Hepatic stellate cell (primary cell): ENCODE data around the gene CCDC148.
"Not testable (repeated sequence)": the region's sequence is repeated elsewhere in the genome, so short reads cannot be mapped to it uniquely, and the experiment has no call there.

Experiments used
- DNase-seq: peaks from one replicate; pipeline ENCODE4 v3.0.0; 2011; ENCODE audit warnings: low spot score

The CCDC148 gene

DNA sequence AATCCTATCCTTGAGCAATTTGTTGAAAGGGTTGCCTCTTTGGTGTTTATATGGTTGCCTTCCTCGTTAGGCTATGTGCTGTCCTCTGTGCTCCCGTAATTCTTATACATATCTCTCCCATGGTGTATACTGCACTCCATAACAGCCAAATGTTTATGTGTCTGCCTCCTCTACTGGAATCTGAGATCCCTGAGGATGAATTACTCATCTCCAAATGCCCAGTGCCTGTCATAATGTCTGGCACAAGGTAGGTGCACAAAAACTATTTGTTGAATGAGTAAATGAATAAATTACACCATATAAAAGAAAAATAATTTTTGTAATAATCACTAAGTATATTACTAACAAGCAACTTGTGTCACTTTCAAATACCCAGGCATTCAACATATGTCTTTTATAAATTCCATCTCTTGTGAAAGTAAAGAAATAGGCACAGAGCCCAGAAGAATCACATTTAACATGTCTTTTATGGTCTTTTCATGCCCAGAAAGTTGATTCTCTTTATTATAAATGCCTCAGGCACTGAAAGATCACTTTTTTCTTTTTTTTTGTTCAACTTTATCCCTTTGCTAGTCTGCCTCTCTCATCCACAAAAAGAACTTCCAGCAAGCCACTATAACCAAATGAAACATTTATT lies 164.9 kb downstream of the CCDC148 start:
- DNase-seq, result no peak

DNA sequence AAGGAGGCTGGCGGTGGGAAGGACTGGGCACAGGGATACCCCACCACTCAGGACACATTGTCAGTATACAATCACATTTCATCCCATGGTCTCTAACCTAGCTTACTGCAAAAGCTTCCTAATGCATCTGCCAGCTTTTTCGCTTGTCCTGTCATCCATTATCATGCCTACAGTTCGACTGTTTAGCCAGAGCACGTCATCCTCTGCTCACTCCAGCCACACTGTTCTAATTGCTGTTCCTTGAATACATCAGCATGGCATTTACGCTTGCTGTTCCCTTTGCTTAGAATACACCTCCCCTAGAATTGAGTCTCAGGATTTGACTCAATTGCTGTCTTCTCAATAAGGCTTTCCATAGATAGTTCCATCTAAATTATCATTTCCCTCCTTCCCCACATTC lies 166.3 kb downstream of the CCDC148 start:
- no peak for DNase-seq

DNA sequence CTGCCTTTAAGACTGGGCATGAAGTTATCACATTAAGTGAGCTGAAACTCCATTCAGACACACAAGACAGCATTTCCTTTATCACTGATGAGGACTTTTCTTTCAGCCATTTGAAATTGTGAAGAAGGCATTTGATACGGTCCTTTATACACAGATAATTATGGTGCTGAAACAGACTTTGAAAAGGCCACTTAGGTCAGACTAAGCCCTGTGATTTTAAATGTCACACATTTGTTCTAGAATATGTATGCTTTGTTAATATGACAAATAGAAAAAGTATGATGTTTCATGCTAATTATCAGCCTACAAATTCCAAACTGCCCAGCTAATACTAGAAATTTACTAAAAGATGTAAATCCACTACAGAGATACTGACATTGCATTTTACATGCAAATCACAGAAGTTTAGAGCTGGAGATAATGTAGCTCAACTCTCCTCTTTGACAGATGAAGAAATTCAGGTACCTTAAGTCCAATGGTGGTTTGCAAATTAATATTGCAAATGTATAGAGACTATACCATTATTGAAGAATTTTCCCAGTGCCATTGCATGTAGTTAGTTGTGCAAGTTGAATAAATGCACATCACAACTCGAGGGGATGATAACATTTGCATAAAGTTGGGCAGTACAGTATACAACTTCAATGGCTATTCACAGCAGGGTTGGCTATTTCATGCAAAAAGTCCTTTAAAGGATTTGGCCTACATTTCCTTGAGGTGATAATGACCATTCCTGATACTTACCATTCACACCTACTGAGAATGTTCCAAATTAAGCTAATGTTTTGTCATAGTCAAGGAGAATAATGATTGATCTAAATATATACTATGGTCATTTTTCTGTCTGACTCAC lies 179.7 kb downstream of the CCDC148 start:
- DNase-seq, result no peak

DNA sequence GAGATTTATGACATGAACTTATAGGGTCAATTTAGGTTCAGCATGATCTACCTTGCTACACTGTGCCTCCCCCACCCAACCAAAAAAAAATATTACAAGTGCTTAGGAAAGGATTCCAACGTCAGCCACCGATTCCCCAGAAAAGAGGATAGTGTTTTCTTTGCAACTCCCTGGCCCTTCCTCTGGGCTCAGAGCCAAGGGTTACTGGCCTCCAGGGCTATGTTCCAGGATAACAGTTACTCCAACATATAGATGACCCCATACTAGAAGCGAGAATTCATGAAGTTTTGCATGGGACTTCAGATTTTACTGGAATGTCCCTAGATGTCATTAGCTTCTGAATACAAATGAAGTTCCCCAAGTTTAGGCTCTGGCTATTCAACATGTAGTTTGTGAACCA lies 182.8 kb downstream of the CCDC148 start:
- no peak for DNase-seq

DNA sequence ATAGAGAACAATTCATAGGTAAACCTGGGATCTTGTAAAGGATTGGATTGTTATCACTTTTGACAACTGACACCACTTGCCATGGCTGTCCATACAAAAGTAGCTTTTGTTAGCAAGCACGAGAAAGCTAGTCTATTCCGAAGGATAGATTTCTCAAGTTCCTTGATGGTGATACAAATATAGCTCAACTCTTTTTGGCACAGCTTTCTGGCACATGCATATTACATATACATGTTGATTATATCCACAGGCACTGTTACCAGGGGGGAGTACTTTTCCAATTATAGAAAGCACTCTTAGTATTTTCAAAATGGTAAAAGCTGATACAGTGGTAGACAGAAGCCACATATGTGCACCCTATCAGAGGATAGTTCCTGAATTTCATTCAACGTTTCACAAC lies 186.0 kb downstream of the CCDC148 start:
- DNase-seq, result no peak

DNA sequence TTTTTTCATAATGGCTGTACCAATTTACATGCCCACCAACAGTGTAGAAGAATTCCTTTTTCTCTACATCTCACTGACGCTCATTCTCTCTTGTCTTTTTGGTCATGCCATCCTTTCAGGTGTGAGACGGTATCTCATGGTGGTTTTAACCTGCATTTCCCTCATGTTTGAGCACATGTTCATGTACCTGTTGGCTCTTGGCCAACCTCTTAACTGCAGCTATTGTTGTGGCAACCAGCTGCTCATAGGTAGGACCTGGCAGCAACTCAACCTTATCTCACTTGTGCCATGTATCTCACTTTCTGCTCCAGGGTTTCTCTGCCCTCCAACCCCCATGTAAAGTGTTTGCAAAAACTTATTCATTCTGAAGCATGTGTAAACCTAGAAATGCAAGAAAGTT lies 187.4 kb downstream of the CCDC148 start:
- DNase-seq, result no peak

DNA sequence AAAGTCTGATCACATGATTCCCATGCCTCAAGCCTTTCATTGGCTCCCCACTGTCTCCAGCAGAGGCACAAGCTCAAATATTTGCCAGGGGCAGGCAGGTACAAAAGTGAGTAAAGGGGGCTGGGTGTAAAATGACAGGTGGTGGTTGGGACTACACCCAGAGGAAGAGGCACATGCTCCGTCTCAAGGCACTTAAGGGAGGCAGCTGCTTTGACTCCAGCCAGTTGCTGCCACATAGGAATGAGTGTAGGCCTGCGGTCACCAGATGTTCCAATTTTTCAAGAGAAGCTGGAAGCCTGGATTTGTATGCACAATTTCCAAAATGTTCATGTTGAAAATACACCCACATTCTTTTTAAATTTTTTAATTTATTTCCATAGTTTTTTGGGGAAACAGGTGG lies 190.4 kb downstream of the CCDC148 start:
- no peak for DNase-seq

DNA sequence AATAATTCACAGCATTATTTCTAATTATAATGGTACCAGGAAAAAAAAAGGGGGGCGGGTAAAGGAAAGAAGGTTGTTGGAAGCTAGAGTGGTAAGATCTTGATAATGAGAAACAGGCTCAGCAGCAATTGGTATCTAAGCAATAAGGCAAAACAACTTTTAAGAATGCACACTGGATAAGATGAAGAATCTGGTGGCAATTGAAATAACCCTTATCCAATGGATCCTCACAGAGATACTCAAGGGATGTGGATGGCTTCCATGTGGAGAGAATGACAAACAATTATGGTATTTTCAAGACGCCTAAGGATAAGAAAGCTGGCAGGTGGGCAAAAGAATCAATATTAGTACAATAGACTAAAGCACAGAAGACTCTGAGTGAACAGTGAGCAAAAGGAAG lies 201.3 kb downstream of the CCDC148 start:
- no peak for DNase-seq

DNA sequence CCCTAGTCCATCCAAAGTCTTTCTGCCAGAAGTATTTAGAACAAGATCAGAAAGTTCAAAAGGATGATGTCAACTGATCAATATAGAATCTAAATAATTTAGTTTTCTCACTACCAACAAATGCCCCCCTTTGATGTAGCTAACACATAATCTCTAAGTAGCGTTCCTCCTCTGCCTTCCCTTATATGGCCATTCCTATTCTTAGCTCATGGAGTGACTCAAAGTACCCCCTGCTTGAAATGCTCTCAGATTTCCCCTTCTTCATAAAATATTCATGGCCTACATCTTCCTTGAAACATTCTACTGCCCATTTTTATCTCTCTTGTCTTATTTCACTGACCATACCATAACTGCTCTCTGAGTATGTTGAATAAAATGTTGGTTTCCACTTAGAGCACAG lies 203.4 kb downstream of the CCDC148 start:
- no peak for DNase-seq

DNA sequence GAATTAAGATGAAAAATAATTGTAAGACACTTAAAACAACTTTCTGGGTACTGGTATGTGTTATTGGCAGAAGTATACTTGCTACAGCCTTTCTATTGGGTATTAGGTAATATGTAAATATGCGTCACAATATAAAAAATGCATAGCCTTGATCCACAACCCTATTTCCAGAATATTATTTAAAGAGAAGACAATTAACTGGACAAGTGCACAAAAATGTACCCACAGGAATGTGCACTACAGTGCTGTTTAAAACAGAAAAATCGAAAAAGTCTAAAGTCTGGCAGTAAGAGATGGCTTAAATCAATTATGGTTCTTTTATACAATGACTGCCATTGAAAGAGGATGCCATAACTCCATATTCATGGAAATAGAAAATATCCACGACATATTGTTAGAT lies 205.2 kb downstream of the CCDC148 start:
- no peak for DNase-seq

DNA sequence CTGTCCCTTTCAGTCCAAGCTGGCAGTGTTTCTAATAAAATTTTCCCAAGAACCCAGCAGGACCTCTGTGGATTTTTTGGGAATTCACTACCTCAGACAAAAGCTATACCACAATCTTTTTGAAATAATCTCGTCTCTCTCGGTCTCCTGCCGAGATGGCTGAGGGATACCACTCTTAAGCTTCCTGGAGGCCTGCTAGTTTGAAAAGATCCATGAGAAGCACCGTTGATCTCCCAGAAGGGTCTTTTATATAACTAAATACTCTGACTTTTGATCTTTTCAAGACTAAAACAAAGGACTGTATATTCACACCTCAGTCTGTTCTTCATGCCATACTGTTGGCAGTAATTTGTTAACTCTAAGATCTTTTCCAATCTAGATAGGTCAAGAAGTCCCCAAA lies 213.2 kb downstream of the CCDC148 start:
- DNase-seq, result no peak

DNA sequence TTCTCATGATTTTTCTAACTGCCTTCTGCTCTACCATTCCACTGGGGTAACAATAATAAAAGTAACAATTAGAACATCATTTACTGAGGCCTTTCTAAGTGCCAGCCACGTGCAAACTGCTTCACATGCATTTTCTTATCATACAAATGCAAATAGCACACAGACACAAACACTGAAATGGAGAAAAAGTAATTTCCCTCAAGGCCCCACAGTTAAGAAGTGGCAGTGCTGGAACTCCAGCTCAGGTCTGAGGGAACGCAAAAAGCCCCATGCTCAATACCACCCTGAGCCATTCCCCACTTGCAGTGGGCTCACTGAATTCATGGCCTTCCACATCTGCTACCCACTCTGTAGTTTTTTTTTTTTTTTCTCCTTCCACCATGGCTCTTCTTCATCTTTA lies 214.3 kb downstream of the CCDC148 start:
- DNase-seq, result no peak

DNA sequence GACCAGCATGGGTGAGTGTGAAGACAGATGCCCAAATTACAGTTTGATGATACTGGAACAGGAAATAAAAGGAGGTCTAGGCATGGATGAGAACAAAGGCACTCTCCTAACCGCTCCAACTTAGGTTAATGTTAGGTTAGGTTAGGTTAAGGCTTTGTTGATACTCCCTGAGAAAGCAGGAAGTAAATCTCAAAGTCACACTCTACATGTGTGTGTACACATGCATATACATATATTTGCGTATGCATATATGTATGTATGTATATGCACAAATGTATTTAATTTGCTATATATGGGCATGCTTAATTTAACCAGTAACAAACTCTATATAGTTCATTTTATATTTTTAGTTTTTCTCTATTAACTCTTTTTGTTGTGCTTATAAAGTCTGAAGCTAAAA lies 215.6 kb downstream of the CCDC148 start:
- DNase-seq, result no peak

DNA sequence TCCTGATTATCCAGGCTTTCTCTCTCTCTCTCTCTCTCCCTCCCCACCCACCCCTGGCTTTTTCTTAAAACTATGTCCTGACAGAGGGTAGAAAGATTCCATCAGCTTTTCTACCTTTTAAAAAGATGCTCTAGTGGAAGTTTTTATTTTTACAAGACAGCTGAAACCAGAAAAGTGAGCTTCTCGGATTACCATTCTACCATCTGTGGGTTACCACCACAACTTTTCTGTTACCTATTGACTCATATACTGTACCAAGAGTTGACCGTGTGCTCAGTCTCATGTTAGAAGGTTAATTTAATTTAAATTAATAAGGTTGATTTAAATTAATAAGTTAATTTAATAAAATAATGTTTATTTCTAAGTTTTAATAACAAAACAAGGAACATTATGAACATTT lies 217.3 kb downstream of the CCDC148 start:
- no peak for DNase-seq

DNA sequence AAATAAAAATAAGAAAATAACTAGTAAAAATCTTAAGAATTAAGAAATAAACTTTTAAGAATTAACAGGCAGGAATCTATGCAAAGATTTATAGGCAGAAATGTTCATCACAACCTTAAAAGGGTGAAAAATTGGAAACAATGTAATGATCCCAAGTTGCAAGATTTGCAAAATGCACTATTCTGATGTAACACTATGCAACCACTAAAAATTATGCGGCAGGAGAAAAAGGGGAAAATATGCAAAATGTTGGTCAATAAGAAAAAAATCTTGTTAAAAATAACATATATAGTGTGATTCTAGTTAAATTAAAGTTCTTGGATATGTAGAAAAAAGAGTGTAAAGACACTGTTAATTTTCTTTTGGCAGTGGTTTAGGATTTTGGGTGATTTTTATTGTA lies 222.1 kb downstream of the CCDC148 start:
- DNase-seq, result no peak

DNA sequence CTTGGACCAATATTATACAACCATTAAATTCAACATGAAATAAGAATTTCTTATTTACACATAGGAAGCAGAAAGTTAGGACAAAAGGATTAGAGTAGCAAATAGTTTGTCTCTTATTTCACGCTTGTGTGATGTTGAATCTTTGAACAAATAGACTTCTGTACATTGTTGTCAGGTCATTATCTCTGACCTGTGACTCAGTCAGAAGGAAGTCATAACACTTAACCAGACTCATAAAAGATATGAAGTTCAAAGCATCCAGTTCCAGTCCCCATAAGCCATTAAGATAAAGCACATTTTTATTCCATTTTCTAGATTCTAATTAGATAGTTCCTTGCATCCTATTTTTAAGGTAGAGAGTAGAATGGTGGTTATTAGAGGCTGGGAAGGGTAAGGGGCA lies 224.1 kb downstream of the CCDC148 start:
- DNase-seq, result no peak

DNA sequence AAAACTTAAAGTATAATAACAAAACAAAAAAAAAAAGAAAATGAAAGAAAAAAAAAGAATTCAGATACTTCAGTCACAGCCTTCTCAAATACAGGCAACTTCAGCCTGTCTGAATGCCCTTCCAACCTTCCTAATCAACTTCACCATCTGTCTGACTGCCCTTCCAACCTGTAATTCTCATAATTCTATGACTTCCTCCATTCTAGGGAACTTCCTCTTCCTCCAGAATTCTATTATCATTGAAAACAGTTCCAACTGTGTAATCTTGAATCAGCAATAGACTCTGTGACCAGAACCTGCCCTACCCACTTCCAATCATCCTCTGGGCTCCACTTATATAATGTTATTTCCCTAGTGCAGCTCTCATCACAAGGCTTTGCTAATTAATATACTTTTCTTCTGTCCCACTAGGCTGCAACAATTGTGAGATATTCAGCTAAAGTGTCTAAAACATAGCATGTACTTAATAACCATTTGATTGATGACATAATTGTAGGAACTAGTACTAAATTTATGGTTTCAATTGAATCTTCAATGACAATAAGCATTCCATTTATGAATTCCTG lies 227.5 kb downstream of the CCDC148 start:
- DNase-seq, result no peak

DNA sequence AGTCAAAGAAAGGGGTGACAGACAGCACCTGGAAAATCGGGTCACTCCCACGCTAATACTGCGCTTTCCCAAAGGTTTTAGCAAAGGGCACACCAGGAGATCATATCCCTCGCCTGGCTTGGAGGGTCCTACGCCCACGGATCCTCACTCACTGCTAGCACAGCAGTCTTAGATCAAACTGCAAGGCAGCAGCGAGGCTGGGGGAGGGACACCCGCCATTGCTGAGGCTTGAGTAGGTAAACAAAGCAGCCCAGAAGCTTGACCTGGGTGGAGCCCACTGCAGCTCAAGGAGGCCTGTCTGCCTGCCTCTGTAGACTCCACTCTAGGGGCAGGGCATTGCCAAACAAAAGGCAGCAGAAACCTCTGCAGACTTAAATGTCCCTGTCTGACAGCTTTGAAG lies 233.5 kb downstream of the CCDC148 start:
- not testable (repeated sequence) for DNase-seq

DNA sequence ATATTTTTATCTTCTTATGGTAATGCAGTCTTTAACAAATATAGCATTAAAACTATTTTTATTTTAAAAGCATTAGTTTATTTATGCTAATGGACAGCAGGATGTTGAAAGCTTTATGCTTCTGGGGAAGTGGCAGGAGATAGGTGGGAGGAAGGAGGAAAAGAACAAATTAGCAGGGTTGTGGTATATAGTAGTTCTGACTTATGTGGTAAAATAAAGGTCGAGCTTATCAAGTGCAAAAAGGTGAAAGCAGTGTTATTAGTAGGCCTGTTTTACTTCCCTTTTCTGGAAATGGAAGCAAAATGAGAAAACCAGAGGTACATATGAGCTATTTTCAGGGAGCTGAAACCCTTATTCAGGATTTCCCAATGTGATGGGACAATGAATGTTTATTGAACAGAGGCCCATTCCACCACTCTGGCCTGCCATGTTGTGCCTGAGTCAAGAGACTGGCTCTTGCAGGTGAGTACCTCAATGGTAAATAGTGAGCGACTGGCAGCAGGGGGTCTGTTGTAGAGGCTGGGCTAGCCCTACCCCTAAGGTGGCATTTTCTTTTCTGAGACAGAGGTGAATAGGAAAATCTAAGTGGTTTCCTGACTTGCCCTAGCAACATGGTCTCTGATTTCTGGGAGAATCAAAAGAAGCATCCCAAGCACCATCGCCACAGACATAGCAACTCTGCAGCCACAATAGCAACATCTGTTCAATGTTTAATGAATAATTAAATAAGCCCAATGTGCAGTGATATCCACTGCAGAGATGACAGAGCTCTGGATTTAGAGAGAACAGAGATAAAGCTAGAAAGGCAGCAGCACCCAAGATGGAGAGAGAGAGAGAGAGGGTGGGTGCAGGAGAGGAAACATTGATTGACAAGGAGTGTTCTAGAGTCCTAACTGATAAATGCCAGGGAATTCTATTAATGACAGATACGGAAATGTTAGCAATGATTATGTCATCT lies 235.2 kb downstream of the CCDC148 start:
- no peak for DNase-seq

DNA sequence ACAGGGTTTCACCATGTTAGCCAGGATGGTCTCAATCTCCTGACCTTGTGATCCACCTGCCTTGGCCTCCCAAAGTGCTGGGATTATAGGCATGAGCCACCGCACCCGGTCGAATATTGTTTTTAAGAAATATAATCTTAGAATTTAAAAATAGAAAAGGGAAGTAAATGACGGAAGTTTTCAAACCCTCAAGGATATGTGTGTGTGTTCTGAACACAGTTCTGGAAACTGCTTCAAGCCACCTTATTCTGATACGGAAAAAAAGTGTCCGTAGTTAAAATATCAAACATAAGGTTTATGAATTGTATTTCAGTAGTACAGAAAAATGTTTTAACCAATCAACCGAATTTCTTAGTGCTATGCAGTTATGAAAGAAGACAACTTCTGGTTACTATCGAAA lies 239.0 kb downstream of the CCDC148 start:
- no peak for DNase-seq

DNA sequence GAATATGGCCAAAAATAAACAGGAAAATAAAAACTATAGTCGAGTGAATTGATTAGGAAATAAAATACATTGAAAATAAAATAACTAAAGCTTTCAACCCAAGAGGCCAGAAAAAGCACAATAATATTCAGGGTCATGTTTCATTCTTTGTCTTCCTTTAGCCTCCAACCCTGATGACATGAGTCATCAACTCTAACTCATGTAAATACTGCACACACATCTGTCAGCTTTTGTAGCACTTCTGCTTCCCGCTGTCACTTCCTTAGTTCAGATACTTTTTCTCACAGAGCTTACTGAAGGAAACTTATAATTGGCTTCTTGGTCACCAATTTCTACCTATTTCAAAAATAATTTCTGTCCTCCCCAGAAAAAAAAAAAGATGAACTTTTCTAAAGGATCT lies 242.1 kb downstream of the CCDC148 start:
- no peak for DNase-seq

DNA sequence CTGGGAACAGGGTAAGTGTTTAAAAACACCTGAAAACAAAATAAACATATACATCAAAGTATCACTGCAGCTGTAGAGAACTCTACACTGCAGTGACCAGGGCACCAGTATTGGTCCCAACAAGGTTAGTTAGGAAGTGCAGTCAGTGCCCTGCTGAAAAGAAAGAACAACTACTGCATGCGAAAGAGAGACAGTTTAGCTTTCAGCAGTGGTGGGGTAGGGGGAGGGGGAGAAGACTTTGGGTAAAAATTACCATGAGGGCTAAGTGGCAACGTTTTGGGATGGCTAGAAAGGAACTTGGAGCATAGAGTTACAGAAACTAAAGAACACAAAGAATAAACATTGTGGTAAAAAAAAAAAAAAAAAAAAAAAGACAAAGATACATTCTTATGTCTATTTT lies 242.8 kb downstream of the CCDC148 start:
- no peak for DNase-seq
